NCI-H82 treated with DMSO at 0.1 percent for 48 hours (cell line): ENCODE data around the gene SNX17.
A peak's percentile ranks its signal among the peaks of the same experiment; 100 is the strongest.

Experiments used
- DNase-seq: peaks from one replicate; lab custom pipeline; 2025; ENCODE audit not compliant: unreplicated experiment; lab: John Stamatoyannopoulos, UW

Gene SNX17

GRCh38 chr2:27362678-27363420 lies 7.6 kb upstream of the SNX17 start:
- no peak for DNase-seq

GRCh38 chr2:27363933-27364332 lies 6.5 kb upstream of the SNX17 start:
- DNase-seq: no peak

- DNase-seq: no peak
Measured at GRCh38 chr2:27369471-27370025, 868 bp upstream of the SNX17 start.

GRCh38 chr2:27370816-27371620 lies 602 bp downstream of the SNX17 start:
- DNase-seq: peak; percentile 45

GRCh38 chr2:27372937-27373336 lies 2.5 kb downstream of the SNX17 start:
- DNase-seq: no peak

- DNase-seq: no peak
Measured at GRCh38 chr2:27373567-27373966, 3.2 kb downstream of the SNX17 start.

- DNase-seq: no peak
Measured at GRCh38 chr2:27375513-27376099, 5.2 kb downstream of the SNX17 start.

- DNase-seq: no peak
Measured at GRCh38 chr2:27376151-27376865, 5.9 kb downstream of the SNX17 start.

GRCh38 chr2:27376866-27377617 lies 6.6 kb downstream of the SNX17 start:
- DNase-seq: no peak

GRCh38 chr2:27377618-27378095 lies 7.2 kb downstream of the SNX17 start:
- DNase-seq: no peak

GRCh38 chr2:27378096-27378808 lies 7.8 kb downstream of the SNX17 start:
- DNase-seq: no peak

- DNase-seq: no peak
Measured at GRCh38 chr2:27378809-27379290, 8.4 kb downstream of the SNX17 start.

- no peak for DNase-seq
Measured at GRCh38 chr2:27379383-27379835, 9.0 kb downstream of the SNX17 start.

GRCh38 chr2:27379836-27380625 lies 9.6 kb downstream of the SNX17 start:
- DNase-seq: no peak

- DNase-seq: peak; percentile 84
Measured at GRCh38 chr2:27380626-27381545, 10.5 kb downstream of the SNX17 start, which contains the start of gene ZNF513. Gene ZNF513, minus strand, starts transcription at chr2:27380734. Its CDS starts 208 bp downstream, at chr2:27380526.

GRCh38 chr2:27381577-27382181 lies 11.3 kb downstream of the SNX17 start:
- peak; percentile 72 for DNase-seq
